SK-N-SH (cell line): ENCODE results near the gene CATSPERD. TPM values are rescaled to one million over a fixed set of nuclear protein-coding genes. Genes with fewer than 3 reads are reported as not detected.

Experiments
- CTCF ChIA-PET: fragments of 300-600, 350-600 bp; formaldehyde crosslinking; extraction: SDS; loops from one replicate; lab custom pipeline; 2021; lab: Yijun Ruan, JAX
- POLR2A ChIA-PET: fragments of 350-600 bp; sonication (Branson Sonifier 250); formaldehyde crosslinking; extraction: SDS; loops from one replicate; lab custom pipeline; 2020; ENCODE audit warnings: antibody characterized with exemption, inconsistent platforms; lab: Yijun Ruan, JAX
- DNase-seq: peaks from one replicate; pipeline ENCODE4 v3.0.0; 2012
- H2AFZ ChIP-seq: fragments of 200-600 bp; sonication (generic); 2 replicates; pipeline ENCODE4 v1.8.1; 2016; ENCODE audit warnings: antibody characterized with exemption, mild to moderate bottlenecking, low read depth
- H3F3A ChIP-seq: fragments of 200-600 bp; sonication (generic); replicated peaks from 2 replicates; pipeline ENCODE3; 2016; ENCODE audit warnings: antibody characterized with exemption, mild to moderate bottlenecking; ENCODE audit not compliant: insufficient read depth
- H3K27ac ChIP-seq, 2 experiments: fragments of 200-500 bp in 1 of 2; fragments of 200-600 bp in 1 of 2; sonication (Bioruptor generic) in 1 of 2; sonication (generic), shearing (Covaris generic) in 1 of 2; 2 replicates each; pipeline versions ENCODE4 v1.5.1 to v1.6.1; 2014 to 2016; ENCODE audit warnings: low read depth in 2 of 2, inconsistent platforms in 1 of 2, low read length in 1 of 2, mild to moderate bottlenecking in 1 of 2, mixed read lengths in 1 of 2
- H3K27me3 ChIP-seq: fragments of 200-600 bp; sonication (generic), shearing (Covaris generic); 2 replicates; pipeline ENCODE4 v1.6.1; 2016; ENCODE audit warnings: mixed run types; ENCODE audit not compliant: insufficient read depth
- H3K36me3 ChIP-seq, 2 experiments: fragments of 200-500 bp in 1 of 2; fragments of 200-600 bp in 1 of 2; sonication (Bioruptor generic) in 1 of 2; sonication (generic) in 1 of 2; replicated peaks in 1 of 2; 2 replicates each; pipeline versions ENCODE3 to v1.5.1; 2014 to 2016; ENCODE audit warnings: low read length in 1 of 2, mild to moderate bottlenecking in 1 of 2; ENCODE audit not compliant: insufficient read depth in 2 of 2, control insufficient read depth in 1 of 2
- H3K4me1 ChIP-seq, 2 experiments: fragments of 200-500 bp in 1 of 2; fragments of 200-600 bp in 1 of 2; sonication (Bioruptor generic) in 1 of 2; sonication (generic), shearing (Covaris generic) in 1 of 2; 2 replicates each; pipeline versions ENCODE4 v1.5.1 to v1.6.1; 2014 to 2016; ENCODE audit warnings: low read depth in 1 of 2, low read length in 1 of 2, mixed run types in 1 of 2; ENCODE audit not compliant: insufficient read depth in 2 of 2, control insufficient read depth in 1 of 2
- H3K4me2 ChIP-seq: fragments of 200-600 bp; sonication (generic), shearing (Covaris generic); 2 replicates; pipeline ENCODE4 v1.6.1; 2017; ENCODE audit warnings: mixed run types
- H3K4me3 ChIP-seq, 2 experiments: fragments of 200-500 bp in 1 of 2; fragments of 200-600 bp in 1 of 2; sonication (Bioruptor generic) in 1 of 2; sonication (generic), shearing (Covaris generic) in 1 of 2; 2 replicates each; pipeline versions ENCODE4 v1.5.1 to v1.8.1; 2014 to 2016; ENCODE audit warnings: low read depth in 2 of 2, inconsistent platforms in 1 of 2, low read length in 1 of 2, mild to moderate bottlenecking in 1 of 2, mixed read lengths in 1 of 2, moderate library complexity in 1 of 2
- H3K79me2 ChIP-seq: fragments of 200-600 bp; sonication (generic); 2 replicates; pipeline ENCODE4 v1.8.1; 2017; ENCODE audit warnings: mild to moderate bottlenecking; ENCODE audit not compliant: insufficient read depth
- H3K9ac ChIP-seq: fragments of 200-600 bp; sonication (generic); 2 replicates; pipeline ENCODE4 v1.6.1; 2017; ENCODE audit warnings: mixed run types
- H3K9me2 ChIP-seq: fragments of 200-600 bp; sonication (generic); 2 replicates; pipeline ENCODE4 v1.6.1; 2017; ENCODE audit warnings: mixed run types
- H3K9me3 ChIP-seq: fragments of 200-600 bp; sonication (generic); 2 replicates; pipeline ENCODE4 v1.6.1; 2017; ENCODE audit warnings: mixed run types, mild to moderate bottlenecking, moderate library complexity
- H4K20me1 ChIP-seq: fragments of 200-600 bp; sonication (generic); 2 replicates; pipeline ENCODE4 v1.6.1; 2017; ENCODE audit warnings: mild to moderate bottlenecking, mixed run types; ENCODE audit not compliant: insufficient read depth
- CHD2 ChIP-seq: fragments of 150-350 bp; IDR thresholded peaks from 2 replicates; pipeline ENCODE4 v1.6.1; 2018; ENCODE audit warnings: low read length; ENCODE audit not compliant: partially characterized antibody
- FOSL2 ChIP-seq: IDR thresholded peaks from 2 replicates; pipeline ENCODE4 v1.4.0; 2012; ENCODE audit warnings: low read depth, mild to moderate bottlenecking, moderate library complexity, borderline replicate concordance
- MAX ChIP-seq: IDR thresholded peaks from 2 replicates; pipeline ENCODE4 v1.4.0; 2012; ENCODE audit warnings: low read depth
- MEF2A ChIP-seq: IDR thresholded peaks from 2 replicates; pipeline ENCODE4 v1.4.0; 2012; ENCODE audit warnings: low read depth, borderline replicate concordance
- NRF1 ChIP-seq: IDR thresholded peaks from 2 replicates; pipeline ENCODE4 v1.6.1; 2012; ENCODE audit warnings: low read depth, mild to moderate bottlenecking, low read length
- RAD21 ChIP-seq: IDR thresholded peaks from 2 replicates; pipeline ENCODE4 v1.6.1; 2012; ENCODE audit warnings: mild to moderate bottlenecking, low read length
- REST ChIP-seq: IDR thresholded peaks from 2 replicates; pipeline ENCODE4 v1.6.1; 2012; ENCODE audit warnings: mild to moderate bottlenecking, low read depth, low read length, moderate library complexity
- RXRA ChIP-seq: IDR thresholded peaks from 2 replicates; pipeline ENCODE4 v1.4.0; 2012; ENCODE audit warnings: low read depth, mild to moderate bottlenecking, borderline replicate concordance
- SIN3A ChIP-seq: IDR thresholded peaks from 2 replicates; pipeline ENCODE4 v1.6.1; 2012; ENCODE audit warnings: low read depth, mild to moderate bottlenecking, low read length, moderate library complexity, borderline replicate concordance
- TCF12 ChIP-seq: IDR thresholded peaks from 2 replicates; pipeline ENCODE4 v1.4.0; 2012
- TEAD4 ChIP-seq: IDR thresholded peaks from 2 replicates; pipeline ENCODE4 v1.4.0; 2012; ENCODE audit warnings: mild to moderate bottlenecking, borderline replicate concordance; ENCODE audit not compliant: insufficient read depth
- ZBTB33 ChIP-seq: IDR thresholded peaks from 2 replicates; pipeline ENCODE4 v1.4.0; 2012; ENCODE audit warnings: low read depth, borderline replicate concordance
- WGBS: methylation state at CpG from one replicate; pipeline ENCODE4 v1.1.6; 2017; ENCODE audit warnings: low lambda C conversion rate; 5-methylcytosine and 5-hydroxymethylcytosine counted together
- polyA plus RNA-seq, 3 experiments: library from polyadenylated mRNA; depleted of rRNA; stranded (reverse); fragments of >200 nt; gene quantifications; 2 replicates each; pipeline ENCODE4 v1.2.3, GENCODE V29; 2012
- TF ChIP-seq, protein P1 (sequence below): fragments of 150-350 bp; IDR thresholded peaks from 2 replicates; pipeline ENCODE4 v1.6.1; 2016; ENCODE audit warnings: mild to moderate bottlenecking, low read depth, low read length
- TF ChIP-seq, protein P2 (sequence below): IDR thresholded peaks from 2 replicates; pipeline ENCODE4; 2012

The CATSPERD gene
- polyA plus RNA-seq, 1 of the 3 experiments (the other 2 are of a cell fraction), result not detected

GRCh38 chr19:5785423-5785822 lies 65.0 kb downstream of the CATSPERD start:
- H3F3A ChIP-seq, result no peaks in the 10 kb centered on the region
- no peak overlapping the region for H3K27ac ChIP-seq
- no peak overlapping the region for H2AFZ ChIP-seq
- no peak overlapping the region for H3K4me3 ChIP-seq
- no peak overlapping the region for H3K9ac ChIP-seq
- peaks cover 8% of the 10 kb centered on the region; the same call in 1 of the 2 replicates for H3K79me2 ChIP-seq
- H3K4me2 ChIP-seq, result no peak overlapping the region
- no peaks in the 10 kb centered on the region for H3K27me3 ChIP-seq
- peaks cover 0 to 8% of the 10 kb centered on the region in 2 experiments; a peak in 1 of 4 replicates for H3K4me1 ChIP-seq
- 87% methylated on average over 4 of the region's 37 CpGs for WGBS
- POLR2A ChIA-PET, result no interaction called here
- peaks cover 0 to 47% of the 10 kb centered on the region in 2 experiments for H3K36me3 ChIP-seq
- H3K9me2 ChIP-seq, result no peaks in the 10 kb centered on the region
- CTCF ChIA-PET, result interaction anchor here (0.8 to 1.5 kb wide), 4 partner anchors 9 to 17 kb away, joined by 3 to 6 read pairs (median 3); no protein-coding TSS in a partner anchor
- H4K20me1 ChIP-seq, result 0 out of 2 replicates have a peak, but pooled peaks cover 5% of the 10 kb centered on the region
- DNase-seq, result no peak
- no peak for TF ChIP-seq SIN3A
- TF ChIP-seq MAX, result no peak
- TF ChIP-seq, protein P1, sequence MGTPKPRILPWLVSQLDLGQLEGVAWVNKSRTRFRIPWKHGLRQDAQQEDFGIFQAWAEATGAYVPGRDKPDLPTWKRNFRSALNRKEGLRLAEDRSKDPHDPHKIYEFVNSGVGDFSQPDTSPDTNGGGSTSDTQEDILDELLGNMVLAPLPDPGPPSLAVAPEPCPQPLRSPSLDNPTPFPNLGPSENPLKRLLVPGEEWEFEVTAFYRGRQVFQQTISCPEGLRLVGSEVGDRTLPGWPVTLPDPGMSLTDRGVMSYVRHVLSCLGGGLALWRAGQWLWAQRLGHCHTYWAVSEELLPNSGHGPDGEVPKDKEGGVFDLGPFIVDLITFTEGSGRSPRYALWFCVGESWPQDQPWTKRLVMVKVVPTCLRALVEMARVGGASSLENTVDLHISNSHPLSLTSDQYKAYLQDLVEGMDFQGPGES, result no peak
- TF ChIP-seq MEF2A, result no peak
- no peak for TF ChIP-seq REST
- no peak for TF ChIP-seq TCF12
- no peak for TF ChIP-seq RAD21
- no peak for TF ChIP-seq ZBTB33
- TF ChIP-seq NRF1, result no peak
- TF ChIP-seq TEAD4, result no peak
- no peak for TF ChIP-seq FOSL2
- no peak for TF ChIP-seq CHD2
- no peak for TF ChIP-seq RXRA
- TF ChIP-seq, protein P2, sequence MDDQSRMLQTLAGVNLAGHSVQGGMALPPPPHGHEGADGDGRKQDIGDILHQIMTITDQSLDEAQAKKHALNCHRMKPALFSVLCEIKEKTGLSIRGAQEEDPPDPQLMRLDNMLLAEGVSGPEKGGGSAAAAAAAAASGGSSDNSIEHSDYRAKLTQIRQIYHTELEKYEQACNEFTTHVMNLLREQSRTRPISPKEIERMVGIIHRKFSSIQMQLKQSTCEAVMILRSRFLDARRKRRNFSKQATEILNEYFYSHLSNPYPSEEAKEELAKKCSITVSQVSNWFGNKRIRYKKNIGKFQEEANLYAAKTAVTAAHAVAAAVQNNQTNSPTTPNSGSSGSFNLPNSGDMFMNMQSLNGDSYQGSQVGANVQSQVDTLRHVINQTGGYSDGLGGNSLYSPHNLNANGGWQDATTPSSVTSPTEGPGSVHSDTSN, result no peak
- TF ChIP-seq, all 33 proteins: peak for 0
- no peaks in the 10 kb centered on the region for H3K9me3 ChIP-seq
